ENCODE data around the gene PTPRU. TPM values are rescaled to one million over a fixed set of nuclear protein-coding genes. Genes with fewer than 3 reads are reported as not detected.

The PTPRU gene
- total RNA-seq, 1 experiment from 2014 or later: 6.8 TPM

- intact Hi-C loops (cut with micrococcal nuclease; ENCODE audit: unreplicated experiment): loop anchor here (10.0 kb wide), 1 partner anchor 1373 kb away; no protein-coding TSS in a partner anchor
- TF ChIP-seq EZH2 (IDR thresholded peaks at IDR 0.05; ENCODE audit: borderline replicate concordance, low read depth, low read length, poor library complexity, severe bottlenecking) (no peak), CTCF (conservative IDR thresholded peaks at IDR 0.05; ENCODE audit: low read depth, low read length) (peak; percentile 81)
- ChIA-PET POLR2A (ENCODE audit: low non-redundant PET) (no interaction called here), CTCF (interaction anchor here (0.6 to 1.0 kb wide), 3 partner anchors 9 to 1375 kb away, joined by 3 to 5 read pairs (median 4); no protein-coding TSS in a partner anchor)
- Histone ChIP-seq H3K36me3 (ENCODE audit: insufficient read depth, low read length, poor library complexity, severe bottlenecking) (no peaks in the 10 kb centered on the region), H3K9me3 (ENCODE audit: low read depth, low read length, poor library complexity, severe bottlenecking) (no peaks in the 10 kb centered on the region), H3K4me3 (ENCODE audit: low read depth, low read length, poor library complexity, severe bottlenecking) (no peak overlapping the region), H3K4me1 (ENCODE audit: insufficient read depth, low read length, poor library complexity, severe bottlenecking) (no peaks in the 10 kb centered on the region), H3K27me3 (replicated peaks; ENCODE audit: insufficient read depth, low read depth, low read length, poor library complexity) (no peaks in the 10 kb centered on the region), H3K27ac (ENCODE audit: low read depth, low read length, poor library complexity, severe bottlenecking) (no peak overlapping the region)
- peak; percentile 75 for DNase-seq (ENCODE audit: low spot score)
- no TSS peak for BruUV-seq (replicated peaks)
These were observed 95.9 kb downstream of the PTPRU start for GRCh38 chr1:29332204-29332603.

GRCh38 chr1:29333008-29333407 is 96.7 kb downstream of the PTPRU start:
- ChIA-PET POLR2A (ENCODE audit: low non-redundant PET) (no interaction called here), CTCF (interaction anchor here (0.5 to 0.6 kb wide), 2 partner anchors 20 to 755 kb away, joined by 3 to 5 read pairs; no protein-coding TSS in a partner anchor)
- no peak overlapping the region for H3K27ac ChIP-seq (ENCODE audit: low read depth, low read length, poor library complexity, severe bottlenecking)
- H3K36me3 ChIP-seq (ENCODE audit: insufficient read depth, low read length, poor library complexity, severe bottlenecking): no peaks in the 10 kb centered on the region
- no TSS peak for BruUV-seq (replicated peaks)
- H3K4me3 ChIP-seq (ENCODE audit: low read depth, low read length, poor library complexity, severe bottlenecking): no peak overlapping the region
- no peaks in the 10 kb centered on the region for H3K27me3 ChIP-seq (replicated peaks; ENCODE audit: insufficient read depth, low read depth, low read length, poor library complexity)
- intact Hi-C loops (cut with micrococcal nuclease; ENCODE audit: unreplicated experiment): loop anchor here (10.0 kb wide), 1 partner anchor 1372 kb away; no protein-coding TSS in a partner anchor
- TF ChIP-seq EZH2 (IDR thresholded peaks at IDR 0.05; ENCODE audit: borderline replicate concordance, low read depth, low read length, poor library complexity, severe bottlenecking) (no peak), CTCF (conservative IDR thresholded peaks at IDR 0.05; ENCODE audit: low read depth, low read length) (no peak)
- DNase-seq (ENCODE audit: low spot score): no peak
- no peaks in the 10 kb centered on the region for H3K9me3 ChIP-seq (ENCODE audit: low read depth, low read length, poor library complexity, severe bottlenecking)
- no peaks in the 10 kb centered on the region for H3K4me1 ChIP-seq (ENCODE audit: insufficient read depth, low read length, poor library complexity, severe bottlenecking)

GRCh38 chr1:29335573-29335972 is 99.3 kb downstream of the PTPRU start:
- Histone ChIP-seq H3K27me3 (replicated peaks; ENCODE audit: insufficient read depth, low read depth, low read length, poor library complexity) (no peaks in the 10 kb centered on the region), H3K36me3 (ENCODE audit: insufficient read depth, low read length, poor library complexity, severe bottlenecking) (no peaks in the 10 kb centered on the region), H3K9me3 (ENCODE audit: low read depth, low read length, poor library complexity, severe bottlenecking) (no peaks in the 10 kb centered on the region), H3K4me3 (ENCODE audit: low read depth, low read length, poor library complexity, severe bottlenecking) (no peak overlapping the region), H3K4me1 (ENCODE audit: insufficient read depth, low read length, poor library complexity, severe bottlenecking) (no peaks in the 10 kb centered on the region), H3K27ac (ENCODE audit: low read depth, low read length, poor library complexity, severe bottlenecking) (no peak overlapping the region)
- intact Hi-C loops (cut with micrococcal nuclease; ENCODE audit: unreplicated experiment): loop anchor here (10.0 kb wide), 1 partner anchor 1369 kb away; no protein-coding TSS in a partner anchor
- CTCF ChIA-PET: no interaction called here
- no peak for DNase-seq (ENCODE audit: low spot score)
- POLR2A ChIA-PET (ENCODE audit: low non-redundant PET): no interaction called here
- TF ChIP-seq CTCF (conservative IDR thresholded peaks at IDR 0.05; ENCODE audit: low read depth, low read length) (no peak), EZH2 (IDR thresholded peaks at IDR 0.05; ENCODE audit: borderline replicate concordance, low read depth, low read length, poor library complexity, severe bottlenecking) (no peak)
- no TSS peak for BruUV-seq (replicated peaks)

Measured in A673 (cell line).